HepG2 (cell line): ENCODE data around the gene AJM1. TPM values are rescaled to one million over a fixed set of nuclear protein-coding genes. Genes with fewer than 3 reads are reported as not detected.

Experiments
- ARNT2 ChIP-seq: sonication (generic); formaldehyde crosslinking; IDR thresholded peaks from 2 replicates; pipeline ENCODE4 v1.8.0; 2022; ENCODE audit warnings: mild to moderate bottlenecking, low read depth, missing genetic modification reagents, moderate library complexity
- IKZF4 ChIP-seq: sonication (generic); formaldehyde crosslinking; IDR thresholded peaks from 2 replicates; pipeline ENCODE4 v1.5.1; 2020; ENCODE audit warnings: borderline replicate concordance, mild to moderate bottlenecking, low read depth, missing genetic modification reagents; ENCODE audit errors: not compliant biosample characterization
- KLF12 ChIP-seq: sonication (generic); formaldehyde crosslinking; IDR thresholded peaks from 2 replicates; pipeline ENCODE4 v1.4.0; 2020; ENCODE audit warnings: missing genetic modification reagents, borderline replicate concordance
- NFKBIZ ChIP-seq: IDR thresholded peaks from 2 replicates; pipeline ENCODE4 v1.6.1; 2018; ENCODE audit warnings: missing genetic modification reagents, missing compliant biosample characterization
- PAXIP1 ChIP-seq: sonication (generic); formaldehyde crosslinking; conservative IDR thresholded peaks from 2 replicates; pipeline ENCODE4 v1.4.0; 2020; ENCODE audit warnings: mild to moderate bottlenecking, missing genetic modification reagents, moderate library complexity
- REST ChIP-seq, 2 experiments: IDR thresholded peaks; 2 replicates each; pipeline ENCODE4 v1.6.1; 2011 to 2012; ENCODE audit warnings: low read length in 2 of 2, borderline replicate concordance in 1 of 2, low read depth in 1 of 2, mild to moderate bottlenecking in 1 of 2, moderate library complexity in 1 of 2
- RFX1 ChIP-seq: fragments of 450-650 bp; IDR thresholded peaks from 2 replicates; pipeline ENCODE4 v1.6.1; 2017
- SMYD3 ChIP-seq: sonication (generic); formaldehyde crosslinking; IDR thresholded peaks from 2 replicates; pipeline ENCODE4 v1.8.1; 2023; ENCODE audit warnings: mild to moderate bottlenecking, missing genetic modification reagents
- TSC22D2 ChIP-seq: sonication (generic); formaldehyde crosslinking; IDR thresholded peaks from 2 replicates; pipeline ENCODE4 v1.5.1; 2020; ENCODE audit warnings: missing genetic modification reagents, mild to moderate bottlenecking, borderline replicate concordance
- ZNF33B ChIP-seq: sonication (generic); formaldehyde crosslinking; IDR thresholded peaks from 2 replicates; pipeline ENCODE4 v1.5.1; 2020; ENCODE audit warnings: mild to moderate bottlenecking, missing genetic modification reagents
- ZNF549 ChIP-seq: sonication (generic); formaldehyde crosslinking; IDR thresholded peaks from 2 replicates; pipeline ENCODE4 v1.5.0; 2020; ENCODE audit warnings: missing genetic modification reagents
- ZNF713 ChIP-seq: sonication (generic); formaldehyde crosslinking; IDR thresholded peaks from 2 replicates; pipeline ENCODE4 v1.4.0; 2020; ENCODE audit warnings: mild to moderate bottlenecking, missing genetic modification reagents
- ZNF784 ChIP-seq: sonication (generic); formaldehyde crosslinking; IDR thresholded peaks from 2 replicates; pipeline ENCODE4 v1.5.1; 2020; ENCODE audit warnings: missing genetic modification reagents, mild to moderate bottlenecking, borderline replicate concordance
- ZNF891 ChIP-seq: sonication (generic); formaldehyde crosslinking; IDR thresholded peaks from 2 replicates; pipeline ENCODE4 v1.5.0; 2020; ENCODE audit warnings: mild to moderate bottlenecking, missing genetic modification reagents
- polyA plus RNA-seq, 8 experiments: library from polyadenylated mRNA; depleted of rRNA in 3 of 8; stranded (reverse) in 7 of 8; unstranded in 1 of 8; fragments of >200 nt; fragmentation: Illumina TruSeq in 4 of 8; extraction: Trizol in 4 of 8; gene quantifications; 2 replicates each; pipeline versions ENCODE4 v1.2.1 to v1.2.3, GENCODE V29; 2011 to 2016; ENCODE audit warnings: low read depth in 4 of 8, missing spikeins in 1 of 8, mixed read lengths in 1 of 8; ENCODE audit not compliant: insufficient read depth in 1 of 8
- total RNA-seq, 5 experiments: library from RNA; depleted of rRNA; stranded (reverse); fragments of >200 nt; fragmentation: Illumina TruSeq; extraction: Trizol; gene quantifications; 2 replicates each; pipeline ENCODE4 v1.2.3, GENCODE V29; 2016; ENCODE audit warnings: low read depth in 1 of 5

Gene AJM1
- total and polyA plus RNA-seq, 2 of the 13 experiments (the other 11 are each of a cell fraction or from before 2014, with no cell fraction given) = 1.1 to 1.2 TPM

- 0 out of 2 replicates have a peak, but pooled peaks have one; percentile 21 for TF ChIP-seq PAXIP1 (CRISPR knock-in tag)
- no peak for TF ChIP-seq REST (IDR thresholded peaks at IDR 0.05; ENCODE audit: borderline replicate concordance in 1 of 2, low read depth in 1 of 2, low read length in 2 of 2)
- TF ChIP-seq SMYD3 (CRISPR knock-in tag) = peak; percentile 85; the same call in 1 of the 2 replicates
- peak; percentile 28; the same call in 1 of the 2 replicates for TF ChIP-seq NFKBIZ (CRISPR knock-in tag)
- no peak for TF ChIP-seq ZNF549 (CRISPR knock-in tag)
- TF ChIP-seq ZNF713 (CRISPR knock-in tag) = 0 out of 2 replicates have a peak, but pooled peaks have one; percentile 19
- TF ChIP-seq ZNF891 = peak; percentile 90
- TF ChIP-seq RFX1 = no peak
- no peak for TF ChIP-seq IKZF4 (CRISPR knock-in tag)
- TF ChIP-seq ZNF784 (CRISPR knock-in tag) = no peak
- no peak for TF ChIP-seq KLF12 (CRISPR knock-in tag)
- 0 out of 2 replicates have a peak, but pooled peaks have one; percentile 61 for TF ChIP-seq TSC22D2 (CRISPR knock-in tag)
- peak; percentile 89 for TF ChIP-seq ARNT2
- TF ChIP-seq ZNF33B (CRISPR knock-in tag) = peak; percentile 75; the same call in 1 of the 2 replicates
Observed at GRCh38 chr9:136847826-136848392, 5.6 kb downstream of the AJM1 start (continued).
